Osteoblast (primary cell): Measurements from ENCODE around the gene OR9A2. TPM values are rescaled to one million over a fixed set of nuclear protein-coding genes. Genes with fewer than 3 reads are reported as not detected.
A peak's percentile ranks its signal among the peaks of the same experiment; 100 is the strongest.

Experiments used
- DNase-seq: peaks from one replicate; pipeline ENCODE4 v3.0.0; 2011; ENCODE audit warnings: low spot score, mixed read lengths; ENCODE audit not compliant: insufficient read length; ENCODE audit errors: missing footprints
- H2AFZ ChIP-seq: 2 replicates; pipeline ENCODE4 v1.6.0; 2011; ENCODE audit warnings: mild to moderate bottlenecking, low read length
- H3K27ac ChIP-seq: 2 replicates; pipeline ENCODE4 v1.5.1; 2011; ENCODE audit warnings: mild to moderate bottlenecking, low read depth, low read length, moderate library complexity
- H3K27me3 ChIP-seq: 2 replicates; pipeline ENCODE4 v1.6.0; 2012; ENCODE audit warnings: mild to moderate bottlenecking, control low read depth, inconsistent platforms, low read length, moderate library complexity; ENCODE audit not compliant: insufficient read depth
- H3K36me3 ChIP-seq: 2 replicates; pipeline ENCODE4 v1.5.1; 2011; ENCODE audit warnings: mild to moderate bottlenecking, low read length, control low read depth, moderate library complexity; ENCODE audit not compliant: insufficient read depth
- H3K4me1 ChIP-seq: 2 replicates; pipeline ENCODE4 v1.5.1; 2011; ENCODE audit warnings: mild to moderate bottlenecking, low read length, control low read depth, moderate library complexity; ENCODE audit not compliant: insufficient read depth
- H3K4me2 ChIP-seq: 2 replicates; pipeline ENCODE4 v1.6.0; 2011; ENCODE audit warnings: mild to moderate bottlenecking, low read length; ENCODE audit not compliant: insufficient read depth
- H3K4me3 ChIP-seq: fragments of 200-600 bp; sonication (generic); 3 replicates; pipeline ENCODE4 v1.5.1; 2012; ENCODE audit warnings: mild to moderate bottlenecking, low read length, inconsistent platforms; ENCODE audit not compliant: insufficient read depth
- H3K79me2 ChIP-seq: 2 replicates; pipeline ENCODE4 v1.6.0; 2012; ENCODE audit warnings: mild to moderate bottlenecking, low read length, control low read depth, inconsistent platforms; ENCODE audit not compliant: insufficient read depth
- H3K9me3 ChIP-seq: 2 replicates; pipeline ENCODE4 v1.5.1; 2011; ENCODE audit warnings: low read depth, low read length, control low read depth
- H4K20me1 ChIP-seq: 2 replicates; pipeline ENCODE4 v1.6.0; 2012; ENCODE audit warnings: mild to moderate bottlenecking, low read length, control low read depth; ENCODE audit not compliant: insufficient read depth
- CTCF ChIP-seq: IDR thresholded peaks from 2 replicates; pipeline ENCODE4 v1.5.1; 2011; ENCODE audit warnings: mild to moderate bottlenecking, low read depth, low read length, moderate library complexity; ENCODE audit errors: extremely low read depth
- total RNA-seq: library from RNA; depleted of rRNA; stranded (reverse); fragments of >200 nt; gene quantifications from 2 replicates; pipeline ENCODE4 v1.2.3, GENCODE V29; 2012

Gene OR9A2
- total RNA-seq, 1 donor, result not detected

GRCh38 chr7:143047326-143047725, 20.4 kb upstream of the OR9A2 start:
- Histone ChIP-seq H3K4me1 (peaks cover 3% of the 10 kb centered on the region), H3K9me3 (no peaks in the 10 kb centered on the region), H2AFZ (no peak overlapping the region), H3K4me3 (no peak overlapping the region), H3K36me3 (no peaks in the 10 kb centered on the region), H4K20me1 (no peaks in the 10 kb centered on the region), H3K27me3 (no peaks in the 10 kb centered on the region), H3K4me2 (no peak overlapping the region), H3K27ac (no peak overlapping the region), H3K79me2 (no peaks in the 10 kb centered on the region)
- no peak for TF ChIP-seq CTCF
- no peak for DNase-seq

- Histone ChIP-seq H2AFZ (no peak overlapping the region), H4K20me1 (no peaks in the 10 kb centered on the region), H3K27ac (no peak overlapping the region), H3K9me3 (no peaks in the 10 kb centered on the region), H3K4me1 (peaks cover 3% of the 10 kb centered on the region), H3K36me3 (no peaks in the 10 kb centered on the region), H3K79me2 (no peaks in the 10 kb centered on the region), H3K4me3 (no peak overlapping the region), H3K27me3 (no peaks in the 10 kb centered on the region), H3K4me2 (no peak overlapping the region)
- TF ChIP-seq CTCF, result no peak
- DNase-seq, result no peak
Measured at GRCh38 chr7:143046426-143046851, 19.5 kb upstream of the OR9A2 start.

- Histone ChIP-seq H4K20me1 (no peaks in the 10 kb centered on the region), H3K27ac (no peak overlapping the region), H3K36me3 (no peaks in the 10 kb centered on the region), H3K4me3 (no peak overlapping the region), H3K9me3 (no peaks in the 10 kb centered on the region), H3K79me2 (no peaks in the 10 kb centered on the region), H3K27me3 (no peaks in the 10 kb centered on the region), H2AFZ (no peak overlapping the region), H3K4me2 (no peak overlapping the region), H3K4me1 (peaks cover 3% of the 10 kb centered on the region)
- DNase-seq, result no peak
- TF ChIP-seq CTCF, result no peak
Measured at GRCh38 chr7:143043391-143043790, 16.5 kb upstream of the OR9A2 start.

GRCh38 chr7:143042790-143043271, 15.9 kb upstream of the OR9A2 start:
- H3K27me3 ChIP-seq, result no peaks in the 10 kb centered on the region
- peaks cover 3% of the 10 kb centered on the region for H3K4me1 ChIP-seq
- H3K9me3 ChIP-seq, result no peaks in the 10 kb centered on the region
- H3K79me2 ChIP-seq, result no peaks in the 10 kb centered on the region
- H3K27ac ChIP-seq, result peak overlapping the region; percentile 3
- no peaks in the 10 kb centered on the region for H3K36me3 ChIP-seq
- DNase-seq, result no peak
- no peak overlapping the region for H3K4me2 ChIP-seq
- TF ChIP-seq CTCF, result no peak
- H2AFZ ChIP-seq, result no peak overlapping the region
- no peak overlapping the region for H3K4me3 ChIP-seq
- no peaks in the 10 kb centered on the region for H4K20me1 ChIP-seq
